ENCODE measurements around the gene NLK. TPM values are rescaled to one million over a fixed set of nuclear protein-coding genes. Genes with fewer than 3 reads are reported as not detected.

Gene NLK
- total and polyA plus RNA-seq, 5 donors from 2014 or later: 1.7 to 16.0 (median 1.9) TPM

DNA sequence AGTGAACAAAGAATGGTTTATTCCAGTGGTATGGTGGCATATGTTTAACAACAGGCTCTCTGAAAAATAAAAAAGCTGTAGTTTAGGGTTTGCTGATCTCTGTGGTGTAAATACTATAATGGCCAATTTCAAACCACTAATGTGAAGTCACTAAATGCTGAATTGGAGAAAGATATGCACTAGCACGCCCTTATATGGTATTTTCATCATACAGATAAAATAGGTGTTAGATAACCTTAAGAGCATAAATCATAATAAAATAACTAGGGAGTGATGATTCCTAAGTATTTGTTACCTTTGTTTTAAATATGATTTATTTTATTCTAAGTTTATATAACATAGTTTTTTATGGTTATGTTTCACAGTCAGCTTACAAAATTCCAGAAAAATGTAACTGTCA, 17.2 kb downstream of the NLK start:
- no peak for DNase-seq
- no peaks in the 10 kb centered on the region for H3K9me3 Mint-ChIP-seq
- no peak overlapping the region for H3K4me3 Mint-ChIP-seq
- Histone ChIP-seq H3K27me3 (ENCODE audit: control insufficient read depth, insufficient read depth, low read length) (no peaks in the 10 kb centered on the region), H3K4me3 (ENCODE audit: low read depth, low read length) (no peak overlapping the region), H3K4me1 (ENCODE audit: control insufficient read depth, insufficient read depth, low read length, poor library complexity, severe bottlenecking) (peaks cover 15% of the 10 kb centered on the region), H3K27ac (ENCODE audit: insufficient read depth, low read length, poor library complexity, severe bottlenecking) (no peak overlapping the region), H3K9me3 (ENCODE audit: control insufficient read depth in 2 of 2, low read length in 2 of 2) (no peaks in the 10 kb centered on the region), H3K36me3 (ENCODE audit: control insufficient read depth, insufficient read depth, low read length) (no peaks in the 10 kb centered on the region)
- H3K4me1 Mint-ChIP-seq: peaks cover 25 to 43% (median 37%) of the 10 kb centered on the region in 4 donors
- H3K27ac Mint-ChIP-seq: peak overlapping the region in 1 of 3 donors; percentile 26
- ATAC-seq (ENCODE audit: low read depth in 2 of 2): no peak
- H3K36me3 Mint-ChIP-seq: no peaks in the 10 kb centered on the region
- no peaks in the 10 kb centered on the region for H3K27me3 Mint-ChIP-seq

DNA sequence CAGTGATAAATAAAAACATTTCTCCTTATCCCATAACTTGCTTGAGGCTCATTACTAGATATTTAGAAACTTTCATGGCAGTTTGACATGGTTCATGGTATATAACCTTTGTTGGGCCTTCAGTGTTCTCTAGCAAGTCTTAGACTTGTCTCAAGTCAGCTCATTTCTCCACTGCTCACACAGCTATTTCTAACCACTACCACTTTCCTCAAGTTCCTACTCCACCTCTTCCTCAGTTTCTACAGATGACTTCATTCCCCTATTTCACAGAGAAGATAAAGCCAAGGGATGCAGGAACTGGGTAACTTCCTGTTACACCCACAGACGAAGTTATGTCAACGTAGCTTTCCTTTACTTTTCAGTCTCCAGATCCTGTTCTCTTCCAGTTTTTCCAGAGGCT, 23.2 kb downstream of the NLK start:
- Histone ChIP-seq H3K27me3 (ENCODE audit: control insufficient read depth, insufficient read depth, low read length) (no peaks in the 10 kb centered on the region), H3K4me3 (ENCODE audit: low read depth, low read length) (no peak overlapping the region), H3K36me3 (ENCODE audit: control insufficient read depth, insufficient read depth, low read length) (peaks cover 2% of the 10 kb centered on the region), H3K4me1 (ENCODE audit: control insufficient read depth, insufficient read depth, low read length, poor library complexity, severe bottlenecking) (no peaks in the 10 kb centered on the region), H3K27ac (ENCODE audit: insufficient read depth, low read length, poor library complexity, severe bottlenecking) (no peak overlapping the region), H3K9me3 (ENCODE audit: control insufficient read depth in 2 of 2, low read length in 2 of 2) (no peaks in the 10 kb centered on the region)
- ATAC-seq (ENCODE audit: low read depth in 2 of 2): no peak
- Mint-ChIP-seq H3K4me1 (peaks cover 8 to 48% (median 27%) of the 10 kb centered on the region in 4 donors), H3K9me3 (peaks cover 0 to 1% (median 0%) of the 10 kb centered on the region in 7 donors), H3K4me3 (no peak overlapping the region), H3K36me3 (peaks cover 5% of the 10 kb centered on the region), H3K27me3 (no peaks in the 10 kb centered on the region), H3K27ac (peak overlapping the region; percentile 12 to 92 (median 17))
- DNase-seq: no peak

DNA sequence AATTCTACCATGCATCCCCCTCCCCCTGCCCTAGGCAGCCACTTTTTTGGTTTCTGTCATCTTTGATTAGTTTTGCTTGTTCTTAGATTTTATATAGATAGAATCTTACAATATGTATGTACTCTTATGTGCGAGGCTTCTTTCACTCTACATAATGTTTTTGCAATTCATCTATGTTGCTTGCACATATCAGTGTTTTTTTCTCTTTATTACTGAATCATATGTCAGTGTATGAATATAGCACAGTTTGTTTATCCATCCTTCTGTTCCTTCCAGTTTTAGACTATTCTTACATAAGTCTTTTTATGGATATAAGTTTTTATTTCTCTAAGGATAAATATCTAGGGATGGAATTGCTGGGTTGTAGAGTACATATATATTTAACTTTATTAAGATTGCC, 26.6 kb downstream of the NLK start:
- DNase-seq (no peak), ATAC-seq (ENCODE audit: low read depth in 2 of 2) (no peak)
- Mint-ChIP-seq H3K27me3 (peaks cover 5% of the 10 kb centered on the region), H3K36me3 (peaks cover 23% of the 10 kb centered on the region), H3K4me3 (no peak overlapping the region), H3K4me1 (peaks cover 34 to 59% (median 42%) of the 10 kb centered on the region in 4 donors), H3K9me3 (peaks cover 0 to 5% (median 0%) of the 10 kb centered on the region in 7 donors), H3K27ac (no peak overlapping the region)
- Histone ChIP-seq H3K9me3 (ENCODE audit: control insufficient read depth in 2 of 2, low read length in 2 of 2) (no peaks in the 10 kb centered on the region), H3K27ac (ENCODE audit: insufficient read depth, low read length, poor library complexity, severe bottlenecking) (no peak overlapping the region), H3K4me1 (ENCODE audit: control insufficient read depth, insufficient read depth, low read length, poor library complexity, severe bottlenecking) (peaks cover 8% of the 10 kb centered on the region), H3K36me3 (ENCODE audit: control insufficient read depth, insufficient read depth, low read length) (peaks cover 2% of the 10 kb centered on the region), H3K4me3 (ENCODE audit: low read depth, low read length) (no peak overlapping the region), H3K27me3 (ENCODE audit: control insufficient read depth, insufficient read depth, low read length) (no peaks in the 10 kb centered on the region)

DNA sequence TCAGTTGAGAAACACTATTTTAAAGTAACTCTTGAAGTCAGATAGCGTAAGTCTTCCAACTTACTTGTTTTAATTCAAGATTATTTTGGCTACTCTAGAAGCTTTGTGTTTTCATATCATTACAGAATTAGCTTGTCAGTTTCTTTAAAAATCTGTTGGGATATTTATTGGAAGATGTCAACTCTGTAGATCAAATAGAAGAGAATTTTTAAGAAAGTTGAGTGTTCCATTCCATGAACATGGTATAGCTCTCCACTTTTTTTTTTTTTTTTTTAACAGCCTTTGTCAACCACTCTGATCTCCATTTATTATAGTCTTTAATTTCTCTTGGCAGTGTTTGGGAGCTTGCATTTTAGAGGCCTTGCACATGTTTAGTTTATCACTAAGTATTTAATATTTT, 28.7 kb downstream of the NLK start:
- H3K27me3 Mint-ChIP-seq: peaks cover 5% of the 10 kb centered on the region
- peaks cover 27 to 68% (median 38%) of the 10 kb centered on the region in 4 donors for H3K4me1 Mint-ChIP-seq
- peaks cover 0 to 5% (median 0%) of the 10 kb centered on the region in 7 donors for H3K9me3 Mint-ChIP-seq
- peaks cover 15% of the 10 kb centered on the region for H3K4me1 ChIP-seq (ENCODE audit: control insufficient read depth, insufficient read depth, low read length, poor library complexity, severe bottlenecking)
- H3K27ac ChIP-seq (ENCODE audit: insufficient read depth, low read length, poor library complexity, severe bottlenecking): no peak overlapping the region
- H3K9me3 ChIP-seq (ENCODE audit: control insufficient read depth in 2 of 2, low read length in 2 of 2): no peaks in the 10 kb centered on the region
- ATAC-seq (ENCODE audit: low read depth in 2 of 2) (no peak), DNase-seq (no peak)
- peak overlapping the region in 1 of 3 donors; percentile 86 for H3K27ac Mint-ChIP-seq
- H3K4me3 ChIP-seq (ENCODE audit: low read depth, low read length): peak overlapping the region; percentile 15
- H3K36me3 ChIP-seq (ENCODE audit: control insufficient read depth, insufficient read depth, low read length): peaks cover 2% of the 10 kb centered on the region
- peaks cover 23% of the 10 kb centered on the region for H3K36me3 Mint-ChIP-seq
- H3K27me3 ChIP-seq (ENCODE audit: control insufficient read depth, insufficient read depth, low read length): no peaks in the 10 kb centered on the region
- no peak overlapping the region for H3K4me3 Mint-ChIP-seq

DNA sequence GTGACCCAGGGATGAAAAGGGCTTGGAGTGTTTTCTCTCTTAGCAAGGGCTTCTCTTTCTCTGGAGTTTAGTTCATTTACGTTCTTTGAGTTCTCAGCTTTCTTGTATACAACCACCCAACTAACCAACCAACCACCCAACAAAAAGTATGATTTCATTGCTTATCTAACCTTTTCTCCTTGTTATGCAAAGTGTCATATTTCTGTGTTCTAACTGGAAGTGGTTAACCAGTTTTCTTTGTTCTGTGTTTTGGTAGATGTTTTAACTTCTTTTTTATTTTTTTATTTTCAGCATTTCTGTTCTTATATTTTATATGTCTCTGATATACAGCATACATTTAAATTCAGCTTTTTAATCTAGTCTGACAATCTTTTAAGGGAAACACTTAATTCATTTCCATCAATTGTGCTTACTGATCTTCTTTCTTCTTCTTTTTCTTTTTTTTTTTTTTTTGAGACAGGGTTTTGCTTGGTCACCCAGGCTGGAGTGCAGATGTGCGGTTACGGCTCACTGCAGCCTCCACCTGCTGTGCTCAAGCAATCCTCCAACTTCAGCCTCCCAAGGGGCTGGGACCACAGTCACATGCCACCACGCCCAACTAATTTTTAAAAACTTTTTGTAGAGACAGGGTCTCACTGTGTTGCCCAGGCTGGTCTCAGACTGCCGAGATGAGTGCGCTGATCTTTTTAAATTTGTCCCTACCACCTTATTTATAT, 29.6 kb downstream of the NLK start:
- Histone ChIP-seq H3K4me3 (ENCODE audit: low read depth, low read length) (peak overlapping the region; percentile 15), H3K27me3 (ENCODE audit: control insufficient read depth, insufficient read depth, low read length) (no peaks in the 10 kb centered on the region), H3K27ac (ENCODE audit: insufficient read depth, low read length, poor library complexity, severe bottlenecking) (no peak overlapping the region), H3K4me1 (ENCODE audit: control insufficient read depth, insufficient read depth, low read length, poor library complexity, severe bottlenecking) (peaks cover 20% of the 10 kb centered on the region), H3K36me3 (ENCODE audit: control insufficient read depth, insufficient read depth, low read length) (peaks cover 2% of the 10 kb centered on the region), H3K9me3 (ENCODE audit: control insufficient read depth in 2 of 2, low read length in 2 of 2) (no peaks in the 10 kb centered on the region)
- H3K27ac Mint-ChIP-seq: peak overlapping the region; percentile 32 to 86 (median 77)
- peak in 2 of 3 donors; percentile 27 to 57 for DNase-seq
- peaks cover 5% of the 10 kb centered on the region for H3K27me3 Mint-ChIP-seq
- peaks cover 23% of the 10 kb centered on the region for H3K36me3 Mint-ChIP-seq
- peaks cover 0 to 5% (median 0%) of the 10 kb centered on the region in 7 donors for H3K9me3 Mint-ChIP-seq
- peak overlapping the region in 2 of 4 donors; percentile 59 to 66 for H3K4me3 Mint-ChIP-seq
- peaks cover 27 to 68% (median 43%) of the 10 kb centered on the region in 4 donors for H3K4me1 Mint-ChIP-seq
- ATAC-seq (ENCODE audit: low read depth in 2 of 2): peak in 1 of 2 donors; percentile 60

DNA sequence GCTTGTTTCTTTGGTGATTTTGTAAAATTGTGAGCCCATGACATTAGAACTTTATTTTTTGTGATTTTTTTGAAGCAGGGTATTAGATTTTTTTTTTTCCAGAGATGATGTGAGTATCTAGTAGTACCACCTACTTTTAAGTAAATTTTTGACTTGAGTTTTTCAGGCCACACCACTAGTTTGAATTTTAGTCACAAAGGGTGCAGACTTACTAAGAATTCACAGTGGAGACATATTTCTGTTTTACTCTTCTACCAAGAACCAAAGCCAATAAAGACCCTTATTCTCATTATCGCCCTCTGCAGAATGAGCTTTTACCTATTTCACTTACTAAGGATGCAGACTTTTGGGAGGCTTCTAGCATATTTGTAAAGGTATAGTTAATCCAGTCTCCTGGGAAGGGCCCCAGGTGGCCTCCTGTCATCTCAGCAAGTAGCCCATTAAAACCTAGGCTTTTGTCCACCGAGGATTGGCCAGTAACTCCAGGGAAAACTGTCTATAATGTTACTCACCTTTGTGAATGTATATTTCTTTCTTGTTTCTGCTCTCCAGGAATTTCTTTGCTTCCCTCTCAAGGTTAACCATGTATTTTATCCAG, 30.6 kb downstream of the NLK start:
- Mint-ChIP-seq H3K27me3 (peaks cover 5% of the 10 kb centered on the region), H3K4me1 (peaks cover 27 to 62% (median 44%) of the 10 kb centered on the region in 4 donors)

DNA sequence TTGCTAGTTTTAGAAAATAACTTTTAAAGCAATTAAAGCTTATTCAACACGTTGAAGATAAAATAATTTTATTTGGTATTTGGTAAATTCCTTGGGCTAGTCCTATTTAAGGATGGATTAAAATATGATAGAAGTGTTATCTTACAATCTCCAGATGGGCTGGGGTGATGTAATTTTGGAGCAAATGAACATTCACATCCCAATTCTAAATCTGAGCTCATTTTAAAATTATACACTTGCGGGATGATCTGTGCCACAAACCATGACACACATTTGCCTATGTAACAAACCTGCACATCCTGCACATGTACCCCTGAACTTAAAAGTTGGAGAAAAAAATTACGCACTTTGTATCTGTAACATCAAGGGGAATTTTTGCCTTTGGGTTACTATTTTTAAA, 31.5 kb downstream of the NLK start:
- Mint-ChIP-seq H3K36me3 (peaks cover 20% of the 10 kb centered on the region), H3K4me1 (peaks cover 33 to 58% (median 46%) of the 10 kb centered on the region in 4 donors), H3K4me3 (no peak overlapping the region), H3K27ac (no peak overlapping the region), H3K27me3 (peaks cover 5% of the 10 kb centered on the region), H3K9me3 (peaks cover 0 to 4% (median 0%) of the 10 kb centered on the region in 7 donors)
- Histone ChIP-seq H3K27me3 (ENCODE audit: control insufficient read depth, insufficient read depth, low read length) (no peaks in the 10 kb centered on the region), H3K9me3 (ENCODE audit: control insufficient read depth in 2 of 2, low read length in 2 of 2) (no peaks in the 10 kb centered on the region), H3K4me1 (ENCODE audit: control insufficient read depth, insufficient read depth, low read length, poor library complexity, severe bottlenecking) (peaks cover 20% of the 10 kb centered on the region), H3K36me3 (ENCODE audit: control insufficient read depth, insufficient read depth, low read length) (no peaks in the 10 kb centered on the region), H3K4me3 (ENCODE audit: low read depth, low read length) (no peak overlapping the region), H3K27ac (ENCODE audit: insufficient read depth, low read length, poor library complexity, severe bottlenecking) (no peak overlapping the region)
- no peak for ATAC-seq (ENCODE audit: low read depth in 2 of 2)
- DNase-seq: no peak

More for the DNA sequence above, 30.6 kb downstream of the NLK start:
- peaks cover 2% of the 10 kb centered on the region for H3K36me3 ChIP-seq (ENCODE audit: control insufficient read depth, insufficient read depth, low read length)
- ATAC-seq (ENCODE audit: low read depth in 2 of 2) (no peak), DNase-seq (no peak)
- Mint-ChIP-seq H3K9me3 (peaks cover 0 to 4% (median 0%) of the 10 kb centered on the region in 7 donors), H3K36me3 (peaks cover 23% of the 10 kb centered on the region), H3K4me3 (no peak overlapping the region), H3K27ac (no peak overlapping the region)
- H3K27me3 ChIP-seq (ENCODE audit: control insufficient read depth, insufficient read depth, low read length): no peaks in the 10 kb centered on the region
- no peak overlapping the region for H3K27ac ChIP-seq (ENCODE audit: insufficient read depth, low read length, poor library complexity, severe bottlenecking)
- peaks cover 20% of the 10 kb centered on the region for H3K4me1 ChIP-seq (ENCODE audit: control insufficient read depth, insufficient read depth, low read length, poor library complexity, severe bottlenecking)
- H3K9me3 ChIP-seq (ENCODE audit: control insufficient read depth in 2 of 2, low read length in 2 of 2): no peaks in the 10 kb centered on the region
- H3K4me3 ChIP-seq (ENCODE audit: low read depth, low read length): no peak overlapping the region
